ENCODE measurements around the gene ADIRF. TPM values are rescaled to one million over a fixed set of nuclear protein-coding genes. Genes with fewer than 3 reads are reported as not detected.
"Not testable (repeated sequence)": the region's sequence is repeated elsewhere in the genome, so short reads cannot be mapped to it uniquely, and the experiment has no call there.

ADIRF gene
- total RNA-seq, 2 donors from 2014 or later, result 113 to 115 TPM

GRCh38 chr10:86932674-86933073 is 35.6 kb upstream of the ADIRF start:
- intact Hi-C loops (cut with DNase I), result no loop called here
- TF ChIP-seq POLR2A (IDR thresholded peaks at IDR 0.05) (no peak), CTCF (IDR thresholded peaks at IDR 0.05) (no peak)
- Histone ChIP-seq H3K4me1 (no peaks in the 10 kb centered on the region), H3K27ac (no peak overlapping the region), H3K4me3 (no peak overlapping the region), H3K9me3 (no peaks in the 10 kb centered on the region), H3K36me3 (replicated peaks in 1 of 2; ENCODE audit: insufficient read depth in 1 of 2, low read depth in 2 of 2) (peaks cover 0 to 2% of the 10 kb centered on the region in 2 donors), H3K27me3 (no peaks in the 10 kb centered on the region)
- DNase-seq (no peak), ATAC-seq (no peak)
- 89 to 90% methylated on average over 2 of the region's 2 CpGs for WGBS, 2 donors

DNA sequence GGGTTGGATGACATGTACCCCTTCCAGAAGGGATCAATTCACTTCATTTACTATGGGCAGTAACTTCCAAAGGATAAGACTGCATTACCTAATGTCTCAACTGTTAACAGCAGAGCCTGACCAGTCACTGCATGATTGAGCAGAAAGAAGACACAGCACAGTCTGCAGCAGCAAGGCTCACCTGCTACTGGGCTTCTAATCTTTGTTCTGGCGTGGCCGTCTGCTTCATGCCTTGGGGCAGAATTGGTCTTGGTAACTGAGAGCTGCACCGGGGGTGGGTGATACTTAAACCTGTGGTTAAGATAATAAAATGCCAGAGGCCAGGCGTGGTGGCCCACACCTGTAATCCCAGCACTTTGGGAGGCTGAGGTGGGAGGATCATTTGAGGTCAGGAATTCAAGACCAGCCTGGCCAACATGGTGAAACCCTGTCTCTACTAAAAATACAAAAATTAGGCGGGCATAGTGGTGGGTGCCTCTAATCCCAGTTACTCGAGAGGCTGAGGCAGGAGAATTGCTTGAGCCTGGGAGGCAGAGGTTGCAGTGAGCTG is 34.0 kb upstream of the ADIRF start:
- H3K36me3 ChIP-seq (replicated peaks in 1 of 2; ENCODE audit: insufficient read depth in 1 of 2, low read depth in 2 of 2); intact Hi-C loops (cut with DNase I); H3K9me3 ChIP-seq; H3K4me3 ChIP-seq; H3K27ac ChIP-seq; ATAC-seq; H3K4me1 ChIP-seq; H3K27me3 ChIP-seq; DNase-seq: not testable (repeated sequence)
- WGBS, 2 donors, result 92 to 94% methylated on average over 6 of the region's 6 CpGs

- intact Hi-C loops (cut with DNase I), result no loop called here
- Histone ChIP-seq H3K27ac (no peak overlapping the region), H3K36me3 (replicated peaks in 1 of 2; ENCODE audit: insufficient read depth in 1 of 2, low read depth in 2 of 2) (no peaks in the 10 kb centered on the region)
These were observed 31.4 kb upstream of the ADIRF start for GRCh38 chr10:86936661-86937501.

GRCh38 chr10:86937502-86938154 is 30.7 kb upstream of the ADIRF start:
- no peak overlapping the region for H3K27ac ChIP-seq
- no peak for ATAC-seq
- no peaks in the 10 kb centered on the region for H3K9me3 ChIP-seq
- no peaks in the 10 kb centered on the region for H3K36me3 ChIP-seq (replicated peaks in 1 of 2; ENCODE audit: insufficient read depth in 1 of 2, low read depth in 2 of 2)
- no peak for TF ChIP-seq POLR2A (IDR thresholded peaks at IDR 0.05)
- no peak for TF ChIP-seq CTCF (IDR thresholded peaks at IDR 0.05)
- DNase-seq, result no peak
- no peaks in the 10 kb centered on the region for H3K27me3 ChIP-seq
- intact Hi-C loops (cut with DNase I), result no loop called here
- WGBS, 2 donors, result 62 to 71% methylated on average over 4 to 6 of the region's 6 CpGs
- H3K4me3 ChIP-seq, result no peak overlapping the region
- H3K4me1 ChIP-seq, result no peaks in the 10 kb centered on the region

More at GRCh38 chr10:86936661-86937501, 31.4 kb upstream of the ADIRF start:
- no peak for TF ChIP-seq CTCF (IDR thresholded peaks at IDR 0.05)
- no peak for TF ChIP-seq POLR2A (IDR thresholded peaks at IDR 0.05)
- H3K4me1 ChIP-seq, result no peaks in the 10 kb centered on the region
- 40 to 57% methylated on average over 13 of the region's 13 CpGs for WGBS, 2 donors
- no peak overlapping the region for H3K4me3 ChIP-seq
- H3K9me3 ChIP-seq, result no peaks in the 10 kb centered on the region
- ATAC-seq (no peak), DNase-seq (peak in 3 of 4 donors; percentile 32 to 61 (median 50))
- H3K27me3 ChIP-seq, result no peaks in the 10 kb centered on the region

GRCh38 chr10:86938260-86938659 is 30.0 kb upstream of the ADIRF start:
- H3K4me1 ChIP-seq, result no peaks in the 10 kb centered on the region
- no peak overlapping the region for H3K4me3 ChIP-seq
- ATAC-seq, result no peak
- H3K27me3 ChIP-seq, result no peaks in the 10 kb centered on the region
- TF ChIP-seq CTCF (IDR thresholded peaks at IDR 0.05) (no peak), POLR2A (IDR thresholded peaks at IDR 0.05) (no peak)
- DNase-seq, result no peak
- 80 to 83% methylated on average over 2 of the region's 2 CpGs for WGBS, 2 donors
- H3K9me3 ChIP-seq, result no peaks in the 10 kb centered on the region
- H3K27ac ChIP-seq, result no peak overlapping the region
- H3K36me3 ChIP-seq (replicated peaks in 1 of 2; ENCODE audit: insufficient read depth in 1 of 2, low read depth in 2 of 2), result no peaks in the 10 kb centered on the region
- intact Hi-C loops (cut with DNase I), result no loop called here

DNA sequence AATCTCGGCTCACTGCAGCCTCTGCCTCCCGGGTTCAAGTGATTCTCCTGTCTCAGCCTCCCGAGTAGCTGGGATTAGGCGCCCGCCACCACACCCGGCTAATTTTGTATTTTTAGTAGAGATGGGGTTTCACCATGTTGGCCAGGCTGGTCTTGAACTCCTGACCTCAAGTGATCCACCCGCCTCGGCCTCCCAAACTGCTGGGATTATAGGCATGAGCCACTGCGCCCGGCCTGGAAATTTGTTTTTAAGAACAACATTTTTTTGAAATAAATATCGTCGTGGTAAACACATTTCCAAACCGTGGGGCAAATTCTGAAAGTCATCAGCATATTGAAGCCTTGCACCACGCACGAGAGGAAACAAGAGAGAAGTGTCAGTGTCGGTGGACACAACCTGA is 28.2 kb upstream of the ADIRF start:
- ATAC-seq; DNase-seq; H3K27ac ChIP-seq; H3K9me3 ChIP-seq; H3K27me3 ChIP-seq; intact Hi-C loops (cut with DNase I); H3K4me1 ChIP-seq; H3K4me3 ChIP-seq; H3K36me3 ChIP-seq (replicated peaks in 1 of 2; ENCODE audit: insufficient read depth in 1 of 2, low read depth in 2 of 2): not testable (repeated sequence)
- WGBS, 2 donors, result 83 to 87% methylated on average over 16 of the region's 16 CpGs
